HCT116 (cell line): ENCODE data around the gene RAB21. TPM values are rescaled to one million over a fixed set of nuclear protein-coding genes. Genes with fewer than 3 reads are reported as not detected.

Source experiments
- ATAC-seq: fragments of 200-7000 bp; cut with Tn5 transposase; 2 replicates; pipeline ENCODE4 v1.9.1; 2020; ENCODE audit warnings: mild to moderate bottlenecking, moderate library complexity
- BruUV-seq: library from RNA; stranded (reverse); fragments of 400-500 nt; replicated peaks from 2 replicates; lab custom pipeline; 2021; lab: Mats Ljungman, UMichigan
- CTCF ChIA-PET: fragments of 300-600 bp; sonication (Branson Sonifier 250); formaldehyde crosslinking; loops from one replicate; lab custom pipeline; 2021; ENCODE audit warnings: antibody characterized with exemption; lab: Charles Lee
- POLR2A ChIA-PET: fragments of 300-600, 350-600 bp; sonication (Branson Sonifier 250); formaldehyde crosslinking; loops from one replicate; lab custom pipeline; 2021; ENCODE audit warnings: antibody characterized with exemption; lab: Charles Lee
- RAD21 ChIA-PET, 2 experiments: fragments of 300-600 bp; sonication (Branson Sonifier 250); formaldehyde crosslinking; loops; one replicate each; lab custom pipeline; 2023; ENCODE audit warnings: low total read pairs in 2 of 2; ENCODE audit not compliant: uncharacterized antibody in 2 of 2, unreplicated experiment in 2 of 2, low non-redundant PET in 1 of 2; lab: Charles Lee
- DNase-seq: peaks from one replicate; pipeline ENCODE4 v3.0.0-alpha.2; 2010; ENCODE audit warnings: low read depth, low spot score
- H2AFZ ChIP-seq: fragments of 200-600 bp; shearing (Covaris generic), sonication (generic); 2 replicates; pipeline ENCODE4 v1.6.1; 2017; ENCODE audit warnings: low read depth, mixed run types, mixed read lengths, antibody characterized with exemption, low read length; ENCODE audit not compliant: poor library complexity, severe bottlenecking
- H3K27ac ChIP-seq: 2 replicates; pipeline ENCODE4 v1.5.1; 2012; ENCODE audit warnings: low read depth, low read length
- H3K27me3 ChIP-seq: fragments of 200-600 bp; sonication (generic); 2 replicates; pipeline ENCODE4 v1.6.1; 2016; ENCODE audit warnings: mixed run types, low read length, mixed read lengths; ENCODE audit not compliant: insufficient read depth
- H3K36me3 ChIP-seq, 2 experiments: fragments of 200-500 bp in 1 of 2; fragments of 200-600 bp in 1 of 2; sonication (Bioruptor generic) in 1 of 2; sonication (generic) in 1 of 2; 2 replicates each; pipeline versions ENCODE4 v1.5.1 to v1.6.1; 2014 to 2016; ENCODE audit warnings: low read length in 2 of 2, inconsistent platforms in 1 of 2, mixed read lengths in 1 of 2, mixed run types in 1 of 2; ENCODE audit not compliant: insufficient read depth in 2 of 2, control insufficient read depth in 1 of 2
- H3K4me1 ChIP-seq, 2 experiments: fragments of 200-600 bp in 1 of 2; sonication (generic) in 1 of 2; 2 replicates each; pipeline versions ENCODE4 v1.5.1 to v1.6.1; 2012 to 2017; ENCODE audit warnings: low read length in 2 of 2, inconsistent platforms in 1 of 2, mild to moderate bottlenecking in 1 of 2, mixed read lengths in 1 of 2, mixed run types in 1 of 2, moderate library complexity in 1 of 2; ENCODE audit not compliant: insufficient read depth in 2 of 2, control insufficient read depth in 1 of 2
- H3K4me2 ChIP-seq: fragments of 200-600 bp; sonication (generic); 2 replicates; pipeline ENCODE4 v1.6.1; 2017; ENCODE audit warnings: mixed run types, low read length, mixed read lengths
- H3K4me3 ChIP-seq, 2 experiments: fragments of 200-600 bp in 1 of 2; sonication (generic) in 1 of 2; replicated peaks in 1 of 2; 2 replicates each; pipeline ENCODE4 v1.5.1; 2011 to 2016; ENCODE audit warnings: low read length in 2 of 2, control low read depth in 1 of 2, low read depth in 1 of 2, mild to moderate bottlenecking in 1 of 2, mixed read lengths in 1 of 2, mixed run types in 1 of 2
- H3K79me2 ChIP-seq: fragments of 200-600 bp; sonication (generic); 2 replicates; pipeline ENCODE4 v1.6.1; 2017; ENCODE audit warnings: mild to moderate bottlenecking, mixed run types, low read length, moderate library complexity, mixed read lengths; ENCODE audit not compliant: insufficient read depth
- H3K9ac ChIP-seq: fragments of 200-600 bp; sonication (generic); 2 replicates; pipeline ENCODE4 v1.6.1; 2016; ENCODE audit warnings: low read length, mixed read lengths
- H3K9me2 ChIP-seq: fragments of 200-600 bp; sonication (generic), shearing (Covaris generic); 2 replicates; pipeline ENCODE4 v1.6.1; 2017; ENCODE audit warnings: mixed run types, mild to moderate bottlenecking, moderate library complexity; ENCODE audit not compliant: insufficient read depth
- H3K9me3 ChIP-seq, 2 experiments: fragments of 200-500 bp in 1 of 2; fragments of 200-600 bp in 1 of 2; sonication (Bioruptor generic) in 1 of 2; sonication (generic) in 1 of 2; 2 replicates each; pipeline ENCODE4 v1.6.1; 2014 to 2017; ENCODE audit warnings: low read length in 2 of 2, mixed read lengths in 2 of 2, inconsistent platforms in 1 of 2, low read depth in 1 of 2, mild to moderate bottlenecking in 1 of 2, mixed run types in 1 of 2, moderate library complexity in 1 of 2; ENCODE audit not compliant: control insufficient read depth in 1 of 2, insufficient read depth in 1 of 2
- H4K20me1 ChIP-seq: fragments of 200-600 bp; sonication (generic), shearing (Covaris generic); 2 replicates; pipeline ENCODE4 v1.6.1; 2017; ENCODE audit warnings: mixed run types, mild to moderate bottlenecking, moderate library complexity; ENCODE audit not compliant: insufficient read depth
- CBX3 ChIP-seq: IDR thresholded peaks from 2 replicates; pipeline ENCODE4 v1.6.1; 2012; ENCODE audit warnings: low read depth
- EGR1 ChIP-seq: IDR thresholded peaks from 2 replicates; pipeline ENCODE4 v1.6.1; 2012; ENCODE audit warnings: low read depth
- ELF1 ChIP-seq: IDR thresholded peaks from 2 replicates; pipeline ENCODE4 v1.6.1; 2012; ENCODE audit warnings: low read depth, borderline replicate concordance
- EZH2 ChIP-seq: fragments of 200-600 bp; sonication (generic); IDR thresholded peaks from 2 replicates; pipeline ENCODE4 v1.6.1; 2017; ENCODE audit warnings: antibody characterized with exemption, mixed run types
- EZH2phosphoT487 ChIP-seq: fragments of 200-600 bp; IDR thresholded peaks from 2 replicates; pipeline ENCODE4 v1.6.1; 2018; ENCODE audit warnings: antibody characterized with exemption, borderline replicate concordance
- FOSL1 ChIP-seq: IDR thresholded peaks from 2 replicates; pipeline ENCODE4 v1.6.1; 2012; ENCODE audit warnings: low read depth
- JUND ChIP-seq: IDR thresholded peaks from 2 replicates; pipeline ENCODE4 v1.6.1; 2012
- SIN3A ChIP-seq: IDR thresholded peaks from 2 replicates; pipeline ENCODE4 v1.6.1; 2012; ENCODE audit warnings: low read depth
- SRF ChIP-seq: IDR thresholded peaks from 2 replicates; pipeline ENCODE4 v1.6.1; 2012; ENCODE audit warnings: low read depth
- TCF7L2 ChIP-seq: IDR thresholded peaks from 2 replicates; pipeline ENCODE4 v1.7.0; 2011; ENCODE audit warnings: borderline replicate concordance, inconsistent platforms; ENCODE audit not compliant: insufficient read depth, insufficient read length; ENCODE audit errors: extremely low read depth
- ZFX ChIP-seq: fragments of 450-650 bp; IDR thresholded peaks from 2 replicates; pipeline ENCODE4 v1.6.1; 2017
- ZNF274 ChIP-seq: fragments of 200-500 bp; sonication (Bioruptor generic); IDR thresholded peaks from 2 replicates; pipeline ENCODE4 v1.6.1; 2014; ENCODE audit warnings: mild to moderate bottlenecking, low read depth, low read length, inconsistent platforms
- intact Hi-C: fragments of 100-400 bp; cut with micrococcal nuclease; formaldehyde crosslinking; loops from 2 replicates; pipeline ENCODE4 v1.10.0; 2022
- total RNA-seq: library from RNA; stranded (reverse); gene quantifications from one replicate; pipeline ENCODE4 v1.2.1, GENCODE V29; 2021; ENCODE audit not compliant: unreplicated experiment
- TF ChIP-seq, protein P1 (sequence below), 3 experiments: fragments of 200-600 bp in 1 of 3; sonication (generic) in 1 of 3; IDR thresholded peaks in 2 of 3; conservative IDR thresholded peaks in 1 of 3; 2 replicates each; pipeline ENCODE4 v1.5.1; 2012 to 2017; ENCODE audit warnings: low read depth in 2 of 3, low read length in 2 of 3, antibody characterized with exemption in 1 of 3, borderline replicate concordance in 1 of 3, control low read depth in 1 of 3, mild to moderate bottlenecking in 1 of 3, mixed read lengths in 1 of 3, mixed run types in 1 of 3, moderate library complexity in 1 of 3; ENCODE audit not compliant: insufficient read depth in 1 of 3
- TF ChIP-seq, protein P2 (sequence below): IDR thresholded peaks from 2 replicates; pipeline ENCODE4 v1.6.1; 2012; ENCODE audit warnings: low read depth

Gene RAB21
- total RNA-seq, 1 experiment from 2014 or later, result 57.1 TPM

- TF ChIP-seq EGR1 (no peak), ZNF274 (no peak), SRF (no peak), ELF1 (no peak)
- TF ChIP-seq, protein P1, sequence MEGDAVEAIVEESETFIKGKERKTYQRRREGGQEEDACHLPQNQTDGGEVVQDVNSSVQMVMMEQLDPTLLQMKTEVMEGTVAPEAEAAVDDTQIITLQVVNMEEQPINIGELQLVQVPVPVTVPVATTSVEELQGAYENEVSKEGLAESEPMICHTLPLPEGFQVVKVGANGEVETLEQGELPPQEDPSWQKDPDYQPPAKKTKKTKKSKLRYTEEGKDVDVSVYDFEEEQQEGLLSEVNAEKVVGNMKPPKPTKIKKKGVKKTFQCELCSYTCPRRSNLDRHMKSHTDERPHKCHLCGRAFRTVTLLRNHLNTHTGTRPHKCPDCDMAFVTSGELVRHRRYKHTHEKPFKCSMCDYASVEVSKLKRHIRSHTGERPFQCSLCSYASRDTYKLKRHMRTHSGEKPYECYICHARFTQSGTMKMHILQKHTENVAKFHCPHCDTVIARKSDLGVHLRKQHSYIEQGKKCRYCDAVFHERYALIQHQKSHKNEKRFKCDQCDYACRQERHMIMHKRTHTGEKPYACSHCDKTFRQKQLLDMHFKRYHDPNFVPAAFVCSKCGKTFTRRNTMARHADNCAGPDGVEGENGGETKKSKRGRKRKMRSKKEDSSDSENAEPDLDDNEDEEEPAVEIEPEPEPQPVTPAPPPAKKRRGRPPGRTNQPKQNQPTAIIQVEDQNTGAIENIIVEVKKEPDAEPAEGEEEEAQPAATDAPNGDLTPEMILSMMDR (IDR thresholded peaks at IDR 0.05 in 2 of 3, conservative IDR thresholded peaks at IDR 0.05 in 1 of 3; ENCODE audit: borderline replicate concordance in 1 of 3, insufficient read depth in 1 of 3, low read depth in 2 of 3, low read length in 2 of 3), result no peak
- Histone ChIP-seq H3K4me1 (no peaks in the 10 kb centered on the region), H3K27ac (no peak overlapping the region), H3K4me3 (no peak overlapping the region), H3K36me3 (peaks cover 9 to 14% of the 10 kb centered on the region in 2 experiments; a peak in 3 of 4 replicates), H3K9ac (no peak overlapping the region), H4K20me1 (no peaks in the 10 kb centered on the region), H3K79me2 (no peaks in the 10 kb centered on the region; the same call in 1 of the 2 replicates), H3K9me2 (no peaks in the 10 kb centered on the region), H3K4me2 (no peak overlapping the region), H3K27me3 (no peaks in the 10 kb centered on the region), H2AFZ (no peak overlapping the region), H3K9me3 (no peaks in the 10 kb centered on the region)
- ATAC-seq (no peak), DNase-seq (no peak)
- intact Hi-C loops, result no loop called here
- ChIA-PET CTCF (no interaction called here), RAD21 (no interaction called here), POLR2A (no interaction called here)
- BruUV-seq, result no TSS peak
Observed at GRCh38 chr12:71787580-71787979, 32.9 kb downstream of the RAB21 start.

DNA sequence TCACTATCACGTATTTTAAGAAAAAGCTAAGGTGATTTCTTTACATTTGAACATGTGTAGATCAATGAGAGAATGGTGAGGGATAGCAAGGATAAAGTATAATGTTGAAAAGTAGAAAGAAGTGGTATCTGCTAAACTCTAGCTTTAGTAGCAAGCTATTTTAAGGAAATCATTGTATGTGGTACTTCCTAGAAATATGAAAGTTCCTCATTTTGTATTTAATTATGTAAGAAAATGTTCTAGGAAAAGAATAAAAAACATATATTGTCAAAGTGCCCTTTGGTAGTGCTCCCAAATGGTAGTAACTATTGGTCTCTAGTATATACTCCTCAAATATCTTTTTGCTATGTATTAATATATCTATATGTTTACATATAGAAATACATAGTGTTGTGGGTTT lies 35.7 kb downstream of the RAB21 start:
- ChIA-PET POLR2A (no interaction called here), RAD21 (no interaction called here)
- H3K4me3 ChIP-seq, result no peak overlapping the region
- TF ChIP-seq, protein P1 (IDR thresholded peaks at IDR 0.05 in 2 of 3, conservative IDR thresholded peaks at IDR 0.05 in 1 of 3; ENCODE audit: borderline replicate concordance in 1 of 3, insufficient read depth in 1 of 3, low read depth in 2 of 3, low read length in 2 of 3), result no peak
- TF ChIP-seq FOSL1 (no peak), EZH2phosphoT487 (no peak), SIN3A (no peak), ZFX (no peak), CBX3 (no peak), TCF7L2 (no peak), EZH2 (no peak), JUND (no peak)
- TF ChIP-seq, protein P2, sequence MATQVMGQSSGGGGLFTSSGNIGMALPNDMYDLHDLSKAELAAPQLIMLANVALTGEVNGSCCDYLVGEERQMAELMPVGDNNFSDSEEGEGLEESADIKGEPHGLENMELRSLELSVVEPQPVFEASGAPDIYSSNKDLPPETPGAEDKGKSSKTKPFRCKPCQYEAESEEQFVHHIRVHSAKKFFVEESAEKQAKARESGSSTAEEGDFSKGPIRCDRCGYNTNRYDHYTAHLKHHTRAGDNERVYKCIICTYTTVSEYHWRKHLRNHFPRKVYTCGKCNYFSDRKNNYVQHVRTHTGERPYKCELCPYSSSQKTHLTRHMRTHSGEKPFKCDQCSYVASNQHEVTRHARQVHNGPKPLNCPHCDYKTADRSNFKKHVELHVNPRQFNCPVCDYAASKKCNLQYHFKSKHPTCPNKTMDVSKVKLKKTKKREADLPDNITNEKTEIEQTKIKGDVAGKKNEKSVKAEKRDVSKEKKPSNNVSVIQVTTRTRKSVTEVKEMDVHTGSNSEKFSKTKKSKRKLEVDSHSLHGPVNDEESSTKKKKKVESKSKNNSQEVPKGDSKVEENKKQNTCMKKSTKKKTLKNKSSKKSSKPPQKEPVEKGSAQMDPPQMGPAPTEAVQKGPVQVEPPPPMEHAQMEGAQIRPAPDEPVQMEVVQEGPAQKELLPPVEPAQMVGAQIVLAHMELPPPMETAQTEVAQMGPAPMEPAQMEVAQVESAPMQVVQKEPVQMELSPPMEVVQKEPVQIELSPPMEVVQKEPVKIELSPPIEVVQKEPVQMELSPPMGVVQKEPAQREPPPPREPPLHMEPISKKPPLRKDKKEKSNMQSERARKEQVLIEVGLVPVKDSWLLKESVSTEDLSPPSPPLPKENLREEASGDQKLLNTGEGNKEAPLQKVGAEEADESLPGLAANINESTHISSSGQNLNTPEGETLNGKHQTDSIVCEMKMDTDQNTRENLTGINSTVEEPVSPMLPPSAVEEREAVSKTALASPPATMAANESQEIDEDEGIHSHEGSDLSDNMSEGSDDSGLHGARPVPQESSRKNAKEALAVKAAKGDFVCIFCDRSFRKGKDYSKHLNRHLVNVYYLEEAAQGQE, result no peak

More for the DNA sequence above, 35.7 kb downstream of the RAB21 start:
- H3K9me2 ChIP-seq, result no peaks in the 10 kb centered on the region
- CTCF ChIA-PET, result no interaction called here
- intact Hi-C loops, result no loop called here
- no peaks in the 10 kb centered on the region for H4K20me1 ChIP-seq
- H2AFZ ChIP-seq, result no peak overlapping the region
- no peaks in the 10 kb centered on the region for H3K27me3 ChIP-seq
- ATAC-seq (no peak), DNase-seq (no peak)
- H3K4me2 ChIP-seq, result no peak overlapping the region
- no peaks in the 10 kb centered on the region for H3K4me1 ChIP-seq
- no peak overlapping the region for H3K27ac ChIP-seq
- no peaks in the 10 kb centered on the region for H3K79me2 ChIP-seq
- H3K9me3 ChIP-seq, result no peaks in the 10 kb centered on the region
- H3K36me3 ChIP-seq, result peaks cover 3 to 9% of the 10 kb centered on the region in 2 experiments; a peak in 3 of 4 replicates
- no TSS peak for BruUV-seq
- H3K9ac ChIP-seq, result no peak overlapping the region
